ENCODE data around the gene HSPA4L. TPM values are rescaled to one million over a fixed set of nuclear protein-coding genes. Genes with fewer than 3 reads are reported as not detected.

The HSPA4L gene
- total RNA-seq, 4 donors from 2014 or later, result 8.2 to 12.5 (median 8.7) TPM

GRCh38 chr4:127846765-127847164, 64.6 kb downstream of the HSPA4L start:
- TF ChIP-seq POLR2AphosphoS5 (IDR thresholded peaks at IDR 0.05), result no peak
- TF ChIP-seq EP300 (IDR thresholded peaks at IDR 0.05), result no peak
- no peak for TF ChIP-seq POLR2A (IDR thresholded peaks at IDR 0.05)
- TF ChIP-seq CTCF (IDR thresholded peaks at IDR 0.05), result no peak
- H3K9me3 ChIP-seq, result peaks cover 0 to 47% (median 0%) of the 10 kb centered on the region in 3 donors
- WGBS, 2 donors (ENCODE audit: low coverage in 1 of 2), result 91 to 100% methylated on average over 1 of the region's 1 CpG

DNA sequence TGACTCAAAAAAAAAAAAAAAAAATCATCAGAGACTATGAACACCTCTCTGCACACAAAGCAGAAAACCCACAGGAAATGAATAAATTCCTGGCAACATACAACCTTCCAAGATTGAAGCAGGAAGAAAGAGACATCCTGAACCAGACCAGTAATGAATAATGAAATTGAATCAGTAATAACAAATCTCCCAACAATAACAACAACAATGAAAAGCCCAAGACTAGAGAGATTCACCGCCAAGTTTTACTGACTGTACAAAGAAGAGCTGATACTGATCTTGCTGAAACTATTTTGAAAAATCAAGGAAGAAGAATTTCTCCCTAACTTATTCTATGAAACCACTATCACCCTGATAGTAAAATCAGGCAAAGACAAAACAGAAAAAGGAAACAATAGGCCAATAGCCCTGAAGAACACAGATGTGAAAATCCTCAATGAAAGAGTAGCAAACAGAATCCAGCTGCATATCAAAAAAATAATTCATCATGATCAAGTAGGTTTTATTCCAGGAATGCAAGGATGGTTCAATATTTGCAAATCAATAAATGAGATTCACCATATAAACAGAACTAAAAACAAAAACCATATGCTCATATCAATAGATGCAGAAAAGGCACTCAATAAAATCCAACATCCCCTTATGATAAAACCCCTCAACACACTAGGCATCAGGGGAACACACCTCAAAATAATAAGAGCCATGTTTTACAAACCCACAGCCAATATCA, 67.5 kb downstream of the HSPA4L start:
- H3K4me3 ChIP-seq, result no peak overlapping the region
- H3K9me3 ChIP-seq, result peaks cover 0 to 58% (median 0%) of the 10 kb centered on the region in 3 donors
- no peak overlapping the region for H3K27ac ChIP-seq
- no peak for ATAC-seq
- 89% methylated on average over 1 of the region's 1 CpG; no CpG with 5 or more reads in 1 of the 2 donors for WGBS, 2 donors (ENCODE audit: low coverage in 1 of 2)
- H3K4me1 ChIP-seq, result no peaks in the 10 kb centered on the region
- H3K36me3 ChIP-seq, result no peaks in the 10 kb centered on the region
- no peaks in the 10 kb centered on the region for H3K27me3 ChIP-seq
- no peak for TF ChIP-seq POLR2A (IDR thresholded peaks at IDR 0.05)
- no peak for TF ChIP-seq EP300 (IDR thresholded peaks at IDR 0.05)
- TF ChIP-seq CTCF (IDR thresholded peaks at IDR 0.05), result no peak
- TF ChIP-seq POLR2AphosphoS5 (IDR thresholded peaks at IDR 0.05), result no peak

More at GRCh38 chr4:127846765-127847164, 64.6 kb downstream of the HSPA4L start:
- no peaks in the 10 kb centered on the region for H3K4me1 ChIP-seq
- H3K27ac ChIP-seq, result no peak overlapping the region
- no peak for ATAC-seq
- H3K27me3 ChIP-seq, result no peaks in the 10 kb centered on the region
- no peak overlapping the region for H3K4me3 ChIP-seq
- H3K36me3 ChIP-seq, result peaks cover 0 to 6% of the 10 kb centered on the region in 2 donors

GRCh38 chr4:127852661-127853060, 70.5 kb downstream of the HSPA4L start:
- no peak for TF ChIP-seq POLR2A (IDR thresholded peaks at IDR 0.05)
- TF ChIP-seq EP300 (IDR thresholded peaks at IDR 0.05), result no peak
- no peak for TF ChIP-seq POLR2AphosphoS5 (IDR thresholded peaks at IDR 0.05)
- no peak for TF ChIP-seq CTCF (IDR thresholded peaks at IDR 0.05)
- 14 to 50% methylated on average over 1 of the region's 1 CpG for WGBS, 2 donors (ENCODE audit: low coverage in 1 of 2)
- Histone ChIP-seq H3K36me3 (no peaks in the 10 kb centered on the region), H3K4me3 (no peak overlapping the region), H3K4me1 (peaks cover 0 to 5% (median 0%) of the 10 kb centered on the region in 3 donors), H3K9me3 (peaks cover 0 to 51% (median 0%) of the 10 kb centered on the region in 3 donors), H3K27ac (no peak overlapping the region), H3K27me3 (no peaks in the 10 kb centered on the region)
- no peak for ATAC-seq

DNA sequence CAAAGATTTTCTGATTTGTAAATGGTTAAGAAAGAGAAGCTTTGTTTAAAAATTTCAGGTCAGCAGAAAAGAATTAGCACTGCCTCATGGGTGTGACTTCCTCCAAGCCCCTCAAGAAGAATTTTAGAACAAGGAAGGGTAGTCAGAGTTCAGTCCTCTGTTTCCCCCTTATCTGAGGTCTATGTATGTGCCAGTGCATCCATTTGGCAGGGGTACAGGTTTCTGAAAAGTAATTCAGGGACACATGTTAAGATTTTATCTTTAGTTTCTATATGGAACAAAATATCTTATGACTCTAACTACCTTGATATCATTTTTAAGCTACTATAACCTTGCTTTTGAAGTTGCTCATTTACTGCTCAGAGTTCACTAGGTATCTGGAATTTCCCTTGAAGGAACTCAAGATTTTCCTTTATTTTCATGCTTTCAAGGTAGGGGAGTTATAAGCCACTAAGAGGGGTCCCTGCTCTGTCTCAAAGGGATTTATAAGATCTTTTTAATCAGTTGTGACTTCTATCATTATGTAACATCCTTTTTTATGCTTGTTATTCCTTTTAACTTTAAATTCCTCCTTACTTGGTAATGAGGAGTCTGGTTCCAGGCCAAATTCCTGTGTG, 74.2 kb downstream of the HSPA4L start:
- peaks cover 0 to 16% (median 0%) of the 10 kb centered on the region in 3 donors for H3K9me3 ChIP-seq
- H3K27me3 ChIP-seq, result no peaks in the 10 kb centered on the region
- ATAC-seq, result no peak
- no peaks in the 10 kb centered on the region for H3K36me3 ChIP-seq
- peaks cover 0 to 5% (median 0%) of the 10 kb centered on the region in 3 donors for H3K4me1 ChIP-seq
- H3K4me3 ChIP-seq, result no peak overlapping the region
- H3K27ac ChIP-seq, result no peak overlapping the region
- TF ChIP-seq POLR2AphosphoS5 (IDR thresholded peaks at IDR 0.05) (no peak), CTCF (IDR thresholded peaks at IDR 0.05) (no peak), POLR2A (IDR thresholded peaks at IDR 0.05) (no peak), EP300 (IDR thresholded peaks at IDR 0.05) (no peak)
